Measurements from ENCODE around the gene PLEKHG5.

Gene PLEKHG5

GRCh38 chr1:6444377-6444776 lies 47.1 kb downstream of the PLEKHG5 start:
- Histone ChIP-seq H3K27me3 (ENCODE audit: low read length) (no peaks in the 10 kb centered on the region), H3K9me3 (ENCODE audit: insufficient read depth, low read length) (no peaks in the 10 kb centered on the region), H3K9ac (ENCODE audit: low read length) (no peak overlapping the region), H3K36me3 (ENCODE audit: low read length) (no peaks in the 10 kb centered on the region), H4K20me1 (ENCODE audit: low read depth, low read length) (no peaks in the 10 kb centered on the region), H3K27ac (ENCODE audit: low read depth, low read length) (no peak overlapping the region), H3K4me3 (ENCODE audit: insufficient read depth, low read length, poor library complexity, severe bottlenecking) (no peak overlapping the region), H2AFZ (ENCODE audit: low read depth, low read length, severe bottlenecking) (no peak overlapping the region), H3F3A (ENCODE audit: insufficient read depth) (no peaks in the 10 kb centered on the region), H3K79me2 (ENCODE audit: insufficient read depth, low read length) (no peaks in the 10 kb centered on the region), H3K9me2 (replicated peaks; ENCODE audit: insufficient read depth, low read length) (no peaks in the 10 kb centered on the region), H3K4me2 (ENCODE audit: low read depth, low read length, poor library complexity, severe bottlenecking) (no peak overlapping the region)
- no peak for TF ChIP-seq EZH2phosphoT487 (conservative IDR thresholded peaks at IDR 0.05; ENCODE audit: low read length)
- no peak for TF ChIP-seq CTCF (IDR thresholded peaks at IDR 0.05; ENCODE audit: insufficient read depth, low read length, poor library complexity, severe bottlenecking)

GRCh38 chr1:6443339-6444115 lies 47.9 kb downstream of the PLEKHG5 start:
- no peaks in the 10 kb centered on the region for H3K79me2 ChIP-seq (ENCODE audit: insufficient read depth, low read length)
- no peak overlapping the region for H3K4me3 ChIP-seq (ENCODE audit: insufficient read depth, low read length, poor library complexity, severe bottlenecking)
- no peaks in the 10 kb centered on the region for H3F3A ChIP-seq (ENCODE audit: insufficient read depth)
- H3K9me3 ChIP-seq (ENCODE audit: insufficient read depth, low read length), result no peaks in the 10 kb centered on the region
- H3K36me3 ChIP-seq (ENCODE audit: low read length), result no peaks in the 10 kb centered on the region
- H3K9me2 ChIP-seq (replicated peaks; ENCODE audit: insufficient read depth, low read length), result no peaks in the 10 kb centered on the region
- H3K9ac ChIP-seq (ENCODE audit: low read length), result no peak overlapping the region
- TF ChIP-seq CTCF (IDR thresholded peaks at IDR 0.05; ENCODE audit: insufficient read depth, low read length, poor library complexity, severe bottlenecking), result no peak
- H3K27me3 ChIP-seq (ENCODE audit: low read length), result no peaks in the 10 kb centered on the region
- no peak overlapping the region for H3K4me2 ChIP-seq (ENCODE audit: low read depth, low read length, poor library complexity, severe bottlenecking)
- H3K27ac ChIP-seq (ENCODE audit: low read depth, low read length), result no peak overlapping the region
- H2AFZ ChIP-seq (ENCODE audit: low read depth, low read length, severe bottlenecking), result no peak overlapping the region
- H4K20me1 ChIP-seq (ENCODE audit: low read depth, low read length), result no peaks in the 10 kb centered on the region

GRCh38 chr1:6441586-6441985 lies 49.9 kb downstream of the PLEKHG5 start:
- Histone ChIP-seq H3K79me2 (ENCODE audit: insufficient read depth, low read length) (no peaks in the 10 kb centered on the region), H3K27me3 (ENCODE audit: low read length) (no peaks in the 10 kb centered on the region), H4K20me1 (ENCODE audit: low read depth, low read length) (no peaks in the 10 kb centered on the region), H3K27ac (ENCODE audit: low read depth, low read length) (no peak overlapping the region), H3K4me2 (ENCODE audit: low read depth, low read length, poor library complexity, severe bottlenecking) (no peak overlapping the region), H3K9me3 (ENCODE audit: insufficient read depth, low read length) (no peaks in the 10 kb centered on the region), H2AFZ (ENCODE audit: low read depth, low read length, severe bottlenecking) (no peak overlapping the region), H3K36me3 (ENCODE audit: low read length) (no peaks in the 10 kb centered on the region), H3K9ac (ENCODE audit: low read length) (no peak overlapping the region), H3K4me3 (ENCODE audit: insufficient read depth, low read length, poor library complexity, severe bottlenecking) (no peak overlapping the region), H3K9me2 (replicated peaks; ENCODE audit: insufficient read depth, low read length) (no peaks in the 10 kb centered on the region), H3F3A (ENCODE audit: insufficient read depth) (no peaks in the 10 kb centered on the region)
- no peak for TF ChIP-seq EZH2phosphoT487 (conservative IDR thresholded peaks at IDR 0.05; ENCODE audit: low read length)
- no peak for TF ChIP-seq CTCF (IDR thresholded peaks at IDR 0.05; ENCODE audit: insufficient read depth, low read length, poor library complexity, severe bottlenecking)
